ENCODE measurements around the gene COL17A1. TPM values are rescaled to one million over a fixed set of nuclear protein-coding genes. Genes with fewer than 3 reads are reported as not detected.

The COL17A1 gene
- total and polyA plus RNA-seq, 2 of the 13 experiments (the other 11 are each of a cell fraction or from before 2014, with no cell fraction given) = 0.03 TPM; not detected in 1

GRCh38 chr10:104121485-104122224 is 36.0 kb upstream of the COL17A1 start, which contains the start of gene SFR1 (continued):
- TF ChIP-seq ZNF609 (CRISPR knock-in tag; IDR thresholded peaks at IDR 0.05; ENCODE audit: borderline replicate concordance) = no peak
- no peak for TF ChIP-seq ZNF747 (CRISPR knock-in tag; IDR thresholded peaks at IDR 0.05; ENCODE audit: borderline replicate concordance)
- peak; percentile 71 for TF ChIP-seq PHF21A (CRISPR knock-in tag; IDR thresholded peaks at IDR 0.05)
- TF ChIP-seq ZNF510 (CRISPR knock-in tag; IDR thresholded peaks at IDR 0.05; ENCODE audit: low read depth) = no peak
- TF ChIP-seq ZSCAN9 (CRISPR knock-in tag; IDR thresholded peaks at IDR 0.05; ENCODE audit: borderline replicate concordance) = peak; percentile 70; the same call in 1 of the 2 replicates
- peak; percentile 82 for TF ChIP-seq NFYC (CRISPR knock-in tag; IDR thresholded peaks at IDR 0.05)
- no peak for TF ChIP-seq ZNF512 (CRISPR knock-in tag; IDR thresholded peaks at IDR 0.05)
- no peak for TF ChIP-seq ZNF3 (CRISPR knock-in tag; IDR thresholded peaks at IDR 0.05)
- TF ChIP-seq SNAPC5 (CRISPR knock-in tag; IDR thresholded peaks at IDR 0.05; ENCODE audit: borderline replicate concordance) = peak; percentile 61; the same call in 1 of the 2 replicates
- 0 out of 2 replicates have a peak, but pooled peaks have one; percentile 13 for TF ChIP-seq ZKSCAN1 (IDR thresholded peaks at IDR 0.05; ENCODE audit: low read length)
- no peak for TF ChIP-seq ZNF792 (CRISPR knock-in tag; IDR thresholded peaks at IDR 0.05)
- no peak for TF ChIP-seq ZNF713 (CRISPR knock-in tag; IDR thresholded peaks at IDR 0.05)
- peak; percentile 21; the same call in 1 of the 2 replicates for TF ChIP-seq GATAD2A (CRISPR knock-in tag; IDR thresholded peaks at IDR 0.05)
- no peak for TF ChIP-seq ZBTB26 (CRISPR knock-in tag; IDR thresholded peaks at IDR 0.05; ENCODE audit: borderline replicate concordance)
